Calu3 (cell line): ENCODE measurements around the gene RPS23. TPM values are rescaled to one million over a fixed set of nuclear protein-coding genes. Genes with fewer than 3 reads are reported as not detected.
"Not testable (repeated sequence)": the region's sequence is repeated elsewhere in the genome, so short reads cannot be mapped to it uniquely, and the experiment has no call there.

Experiments used
- BruUV-seq: library from RNA; stranded (reverse); fragments of 400-500 nt; replicated peaks from 2 replicates; lab custom pipeline; 2021; lab: Mats Ljungman, UMichigan
- CTCF ChIA-PET: fragments of 300-600 bp; sonication (Branson Sonifier 250); formaldehyde crosslinking; loops from one replicate; lab custom pipeline; 2022; ENCODE audit warnings: antibody characterized with exemption; lab: Charles Lee
- DNase-seq: peaks from one replicate; pipeline ENCODE4 v3.0.0; 2022
- H3K27ac Mint-ChIP-seq: one replicate; pipeline ENCODE4 v1.8.0; 2022; ENCODE audit warnings: mixed read lengths; ENCODE audit not compliant: unreplicated experiment
- H3K27me3 Mint-ChIP-seq: one replicate; pipeline ENCODE4 v1.8.0; 2022; ENCODE audit warnings: mixed read lengths; ENCODE audit not compliant: unreplicated experiment
- H3K36me3 Mint-ChIP-seq: one replicate; pipeline ENCODE4 v1.8.0; 2022; ENCODE audit warnings: mild to moderate bottlenecking, moderate library complexity, mixed read lengths; ENCODE audit not compliant: insufficient read depth, unreplicated experiment
- H3K4me1 Mint-ChIP-seq: one replicate; pipeline ENCODE4 v1.8.0; 2022; ENCODE audit warnings: mild to moderate bottlenecking, low read depth, mixed read lengths; ENCODE audit not compliant: unreplicated experiment
- H3K4me3 Mint-ChIP-seq: one replicate; pipeline ENCODE4 v1.8.0; 2022; ENCODE audit warnings: mild to moderate bottlenecking, low read depth, moderate library complexity, mixed read lengths; ENCODE audit not compliant: unreplicated experiment
- H3K9me3 Mint-ChIP-seq: one replicate; pipeline ENCODE4 v1.8.0; 2022; ENCODE audit warnings: low read depth, mixed read lengths; ENCODE audit not compliant: unreplicated experiment
- CTCF ChIP-seq: fragments of 200-600 bp; IDR thresholded peaks from one replicate; pipeline ENCODE4 v1.8.0; 2022; ENCODE audit warnings: antibody characterized with exemption; ENCODE audit not compliant: unreplicated experiment
- intact Hi-C: fragments of 100-400 bp; cut with micrococcal nuclease; formaldehyde crosslinking; loops from one replicate; pipeline ENCODE4 v1.10.0; 2022; ENCODE audit not compliant: unreplicated experiment
- total RNA-seq: library from RNA; stranded (reverse); gene quantifications from 2 replicates; pipeline ENCODE4 v1.2.3, GENCODE V29; 2022

The RPS23 gene
- total RNA-seq, 1 experiment from 2014 or later: 1,628 TPM

- H3K27me3 Mint-ChIP-seq, DNase-seq, CTCF ChIA-PET, H3K4me3 Mint-ChIP-seq, intact Hi-C loops, H3K36me3 Mint-ChIP-seq, H3K4me1 Mint-ChIP-seq, BruUV-seq, H3K9me3 Mint-ChIP-seq, H3K27ac Mint-ChIP-seq: not testable (repeated sequence)
These were observed 10.7 kb downstream of the RPS23 start for GRCh38 chr5:82267297-82267933.

- no peaks in the 10 kb centered on the region for H3K27me3 Mint-ChIP-seq
- BruUV-seq: no TSS peak
- no peak for TF ChIP-seq CTCF
- intact Hi-C loops: no loop called here
- CTCF ChIA-PET: interaction anchor here (0.9 to 1.2 kb wide), 2 partner anchors 8 to 13 kb away, joined by 3 to 4 read pairs; partner anchors contain the start of gene RPS23
- no peak overlapping the region for H3K4me3 Mint-ChIP-seq
- no peak for DNase-seq
- no peaks in the 10 kb centered on the region for H3K36me3 Mint-ChIP-seq
- no peak overlapping the region for H3K27ac Mint-ChIP-seq
- no peaks in the 10 kb centered on the region for H3K4me1 Mint-ChIP-seq
- peaks cover 6% of the 10 kb centered on the region for H3K9me3 Mint-ChIP-seq
These were observed 13.1 kb downstream of the RPS23 start for GRCh38 chr5:82265047-82265446.

- intact Hi-C loops: no loop called here
- CTCF ChIA-PET: interaction anchor here (0.7 kb wide), 1 partner anchor 8 kb away, joined by 3 read pairs; no protein-coding TSS in a partner anchor
- Mint-ChIP-seq H3K9me3 (no peaks in the 10 kb centered on the region), H3K27ac (no peak overlapping the region), H3K36me3 (no peaks in the 10 kb centered on the region), H3K27me3 (no peaks in the 10 kb centered on the region), H3K4me1 (no peaks in the 10 kb centered on the region), H3K4me3 (no peak overlapping the region)
- DNase-seq: no peak
- BruUV-seq: no TSS peak
- no peak for TF ChIP-seq CTCF
These were observed 18.9 kb downstream of the RPS23 start for GRCh38 chr5:82259172-82259800.

- Mint-ChIP-seq H3K27ac (no peak overlapping the region), H3K9me3 (no peaks in the 10 kb centered on the region), H3K4me3 (no peak overlapping the region), H3K27me3 (no peaks in the 10 kb centered on the region), H3K4me1 (no peaks in the 10 kb centered on the region), H3K36me3 (no peaks in the 10 kb centered on the region)
- TF ChIP-seq CTCF: no peak
- DNase-seq: no peak
- intact Hi-C loops: no loop called here
- no TSS peak for BruUV-seq
- CTCF ChIA-PET: interaction anchor here (0.6 kb wide), 2 partner anchors 832 to 913 kb away, joined by 3 to 5 read pairs; no protein-coding TSS in a partner anchor
These were observed 20.4 kb downstream of the RPS23 start for GRCh38 chr5:82257729-82258128.

GRCh38 chr5:82257247-82257646 is 20.9 kb downstream of the RPS23 start:
- H3K27ac Mint-ChIP-seq: no peak overlapping the region

More at GRCh38 chr5:82257247-82257646, 20.9 kb downstream of the RPS23 start:
- Mint-ChIP-seq H3K4me3 (no peak overlapping the region), H3K36me3 (no peaks in the 10 kb centered on the region), H3K9me3 (no peaks in the 10 kb centered on the region), H3K27me3 (no peaks in the 10 kb centered on the region), H3K4me1 (no peaks in the 10 kb centered on the region)
- TF ChIP-seq CTCF: no peak
- BruUV-seq: no TSS peak
- no peak for DNase-seq
- CTCF ChIA-PET: no interaction called here
- intact Hi-C loops: no loop called here
